Esophagus muscularis mucosa (tissue), 3 donors: ENCODE results near the gene CNTNAP2.

ENCODE experiments used
- CTCF ChIP-seq, 3 experiments: fragments of 200-600 bp in 2 of 3; fragments of 450-650 bp in 1 of 3; sonication (generic) in 2 of 3; IDR thresholded peaks; one replicate each; pipeline ENCODE4 v1.5.1; 2017 to 2019; ENCODE audit warnings: antibody characterized with exemption in 3 of 3, mild to moderate bottlenecking in 2 of 3, moderate library complexity in 1 of 3
- POLR2A ChIP-seq: fragments of 450-650 bp; IDR thresholded peaks from one replicate; pipeline ENCODE4 v1.6.1; 2017; ENCODE audit warnings: antibody characterized with exemption, moderate library complexity, mild to moderate bottlenecking, low read depth

DNA sequence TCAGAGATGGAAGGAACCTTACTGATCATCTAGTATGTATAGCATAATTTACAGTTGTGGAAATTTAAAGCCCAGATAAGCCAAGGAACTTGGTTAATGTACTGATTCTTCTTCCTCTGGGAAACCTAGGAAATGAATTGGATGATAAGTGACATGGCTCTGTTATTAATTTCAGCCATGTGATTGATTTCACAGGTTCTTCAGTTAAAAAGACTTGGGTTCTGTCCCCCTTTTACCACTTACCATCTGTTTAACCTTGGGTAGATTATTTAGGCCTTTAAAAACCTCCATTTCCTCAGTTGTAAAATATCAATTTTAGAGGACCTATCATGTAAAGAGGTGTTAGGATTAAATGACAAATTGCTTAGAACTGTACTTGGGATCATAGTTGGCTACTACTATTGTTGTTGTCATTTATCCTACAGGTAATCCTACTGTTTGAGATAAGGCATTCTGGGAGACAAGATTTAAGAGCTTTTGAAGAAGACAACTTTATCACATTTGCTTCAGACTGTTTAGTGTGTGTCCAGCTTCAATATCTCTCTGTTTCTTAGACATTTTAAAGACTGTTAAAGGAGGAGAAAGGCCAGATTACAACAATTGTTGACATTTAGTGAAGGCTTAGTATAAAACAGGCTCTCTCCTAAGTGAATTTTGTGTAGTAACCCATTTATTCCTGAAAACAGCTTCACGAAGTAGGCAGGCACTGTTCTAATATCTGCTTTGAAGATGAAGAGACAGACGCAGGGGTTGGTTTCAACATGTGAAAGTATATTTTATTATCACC, 1476.9 kb downstream of the CNTNAP2 start:
- no peak for TF ChIP-seq CTCF (IDR thresholded peaks at IDR 0.05)
- no peak for TF ChIP-seq POLR2A
